SK-N-MC (cell line): Measurements from ENCODE around the gene UGT1A10.

ENCODE experiments used
- EZH2 ChIP-seq: fragments of 200-600 bp; sonication (generic); IDR thresholded peaks from one replicate; pipeline ENCODE4 v1.6.1; 2017; ENCODE audit warnings: antibody characterized with exemption
- POLR2AphosphoS5 ChIP-seq: IDR thresholded peaks from 2 replicates; pipeline ENCODE4 v1.6.1; 2012; ENCODE audit warnings: mild to moderate bottlenecking, low read depth, low read length, borderline replicate concordance

- no peak for TF ChIP-seq EZH2
- TF ChIP-seq POLR2AphosphoS5, result no peak
Observed at GRCh38 chr2:233810385-233810784, 174.1 kb downstream of the UGT1A10 start.
